Epithelial cell of proximal tubule (primary cell): ENCODE data around the gene RASA3. TPM values are rescaled to one million over a fixed set of nuclear protein-coding genes. Genes with fewer than 3 reads are reported as not detected.

Source experiments
- DNase-seq: peaks from one replicate; pipeline ENCODE4 v3.0.0-alpha.2; 2011; ENCODE audit warnings: low read depth
- H3K4me3 ChIP-seq: 2 replicates; pipeline ENCODE4 v1.5.1; 2011; ENCODE audit warnings: low read depth, mild to moderate bottlenecking, low read length
- CTCF ChIP-seq: conservative IDR thresholded peaks from 2 replicates; pipeline ENCODE4 v1.5.1; 2012; ENCODE audit warnings: low read depth, mild to moderate bottlenecking, low read length
- total RNA-seq: library from RNA; depleted of rRNA; stranded (reverse); fragments of >200 nt; gene quantifications from 2 replicates; pipeline ENCODE4 v1.2.3, GENCODE V29; 2015

Gene RASA3
- total RNA-seq, 1 donor from 2014 or later = 25.7 TPM

GRCh38 chr13:114068656-114069318, 63.6 kb downstream of the RASA3 start:
- no peak for TF ChIP-seq CTCF
- no peak overlapping the region for H3K4me3 ChIP-seq
- no peak for DNase-seq

- TF ChIP-seq CTCF = no peak
- DNase-seq = no peak
- H3K4me3 ChIP-seq = no peak overlapping the region
These were observed 64.4 kb downstream of the RASA3 start for GRCh38 chr13:114067886-114068651.

- no peak for TF ChIP-seq CTCF
These were observed 65.0 kb downstream of the RASA3 start for GRCh38 chr13:114067381-114067885.

GRCh38 chr13:114066956-114067355, 65.5 kb downstream of the RASA3 start:
- DNase-seq = no peak
- TF ChIP-seq CTCF = no peak
- H3K4me3 ChIP-seq = no peak overlapping the region

More at GRCh38 chr13:114067381-114067885, 65.0 kb downstream of the RASA3 start:
- DNase-seq = no peak
- H3K4me3 ChIP-seq = no peak overlapping the region

- DNase-seq = no peak
- no peak for TF ChIP-seq CTCF
- no peak overlapping the region for H3K4me3 ChIP-seq
These were observed 66.3 kb downstream of the RASA3 start for GRCh38 chr13:114065926-114066774.

GRCh38 chr13:114065141-114065925, 67.1 kb downstream of the RASA3 start:
- DNase-seq = peak; percentile 60
- H3K4me3 ChIP-seq = peak overlapping the region; percentile 46
- no peak for TF ChIP-seq CTCF
